ENCODE results near the gene NPSR1.
"Not testable (repeated sequence)": the region's sequence is repeated elsewhere in the genome, so short reads cannot be mapped to it uniquely, and the experiment has no call there.

NPSR1 gene

GRCh38 chr7:34657632-34658268, at the start of gene NPSR1:
Gene NPSR1 (plus strand): TSS chr7:34658218. CDS start chr7:34658413, 195 bp downstream.
- no peaks in the 10 kb centered on the region for H3K36me3 Mint-ChIP-seq (ENCODE audit: low read depth)
- H3K27me3 Mint-ChIP-seq (ENCODE audit: low read depth), result no peaks in the 10 kb centered on the region
- no peak within 1 kb of the TSS for H3K4me3 Mint-ChIP-seq
- no peaks in the 10 kb centered on the region for H3K9me3 Mint-ChIP-seq
- no peak within 1 kb of the TSS for H3K27ac Mint-ChIP-seq
- H3K4me1 Mint-ChIP-seq (ENCODE audit: low read depth), result no peaks in the 10 kb centered on the region

GRCh38 chr7:34612661-34613060, 45.4 kb upstream of the NPSR1 start:
- Mint-ChIP-seq H3K27ac (no peak overlapping the region), H3K9me3 (peaks cover 3% of the 10 kb centered on the region), H3K27me3 (ENCODE audit: low read depth) (no peaks in the 10 kb centered on the region), H3K36me3 (ENCODE audit: low read depth) (no peaks in the 10 kb centered on the region), H3K4me1 (ENCODE audit: low read depth) (no peaks in the 10 kb centered on the region), H3K4me3 (no peak overlapping the region)

- Mint-ChIP-seq H3K4me1 (ENCODE audit: low read depth) (no peaks in the 10 kb centered on the region), H3K36me3 (ENCODE audit: low read depth) (no peaks in the 10 kb centered on the region), H3K27me3 (ENCODE audit: low read depth) (no peaks in the 10 kb centered on the region), H3K4me3 (no peak overlapping the region), H3K27ac (no peak overlapping the region), H3K9me3 (no peaks in the 10 kb centered on the region)
Observed at GRCh38 chr7:34620425-34620824, 37.6 kb upstream of the NPSR1 start.

GRCh38 chr7:34622182-34622581, 35.8 kb upstream of the NPSR1 start:
- Mint-ChIP-seq H3K4me1 (ENCODE audit: low read depth) (no peaks in the 10 kb centered on the region), H3K36me3 (ENCODE audit: low read depth) (no peaks in the 10 kb centered on the region), H3K27me3 (ENCODE audit: low read depth) (no peaks in the 10 kb centered on the region), H3K9me3 (no peaks in the 10 kb centered on the region), H3K4me3 (no peak overlapping the region), H3K27ac (no peak overlapping the region)

GRCh38 chr7:34622771-34623250, 35.2 kb upstream of the NPSR1 start:
- no peaks in the 10 kb centered on the region for H3K4me1 Mint-ChIP-seq (ENCODE audit: low read depth)
- no peak overlapping the region for H3K4me3 Mint-ChIP-seq
- no peaks in the 10 kb centered on the region for H3K36me3 Mint-ChIP-seq (ENCODE audit: low read depth)
- no peaks in the 10 kb centered on the region for H3K9me3 Mint-ChIP-seq
- H3K27ac Mint-ChIP-seq, result no peak overlapping the region
- no peaks in the 10 kb centered on the region for H3K27me3 Mint-ChIP-seq (ENCODE audit: low read depth)

- not testable (repeated sequence) for H3K9me3 Mint-ChIP-seq; H3K4me1 Mint-ChIP-seq (ENCODE audit: low read depth); H3K27ac Mint-ChIP-seq; H3K4me3 Mint-ChIP-seq; H3K36me3 Mint-ChIP-seq (ENCODE audit: low read depth); H3K27me3 Mint-ChIP-seq (ENCODE audit: low read depth)
Observed at GRCh38 chr7:34628618-34629017, 29.4 kb upstream of the NPSR1 start.

- H3K4me3 Mint-ChIP-seq, result no peak overlapping the region
- H3K27me3 Mint-ChIP-seq (ENCODE audit: low read depth), result no peaks in the 10 kb centered on the region
- H3K4me1 Mint-ChIP-seq (ENCODE audit: low read depth), result no peaks in the 10 kb centered on the region
- H3K36me3 Mint-ChIP-seq (ENCODE audit: low read depth), result no peaks in the 10 kb centered on the region
- H3K9me3 Mint-ChIP-seq, result no peaks in the 10 kb centered on the region
- no peak overlapping the region for H3K27ac Mint-ChIP-seq
Observed at GRCh38 chr7:34652809-34653208, 5.2 kb upstream of the NPSR1 start.

GRCh38 chr7:34653787-34654186, 4.2 kb upstream of the NPSR1 start:
- no peak overlapping the region for H3K4me3 Mint-ChIP-seq
- no peak overlapping the region for H3K27ac Mint-ChIP-seq
- H3K9me3 Mint-ChIP-seq, result no peaks in the 10 kb centered on the region
- no peaks in the 10 kb centered on the region for H3K4me1 Mint-ChIP-seq (ENCODE audit: low read depth)
- H3K36me3 Mint-ChIP-seq (ENCODE audit: low read depth), result no peaks in the 10 kb centered on the region
- H3K27me3 Mint-ChIP-seq (ENCODE audit: low read depth), result no peaks in the 10 kb centered on the region

- H3K27me3 Mint-ChIP-seq (ENCODE audit: low read depth), result no peaks in the 10 kb centered on the region
- H3K9me3 Mint-ChIP-seq, result no peaks in the 10 kb centered on the region
- H3K4me3 Mint-ChIP-seq, result no peak overlapping the region
- no peak overlapping the region for H3K27ac Mint-ChIP-seq
- H3K4me1 Mint-ChIP-seq (ENCODE audit: low read depth), result no peaks in the 10 kb centered on the region
- no peaks in the 10 kb centered on the region for H3K36me3 Mint-ChIP-seq (ENCODE audit: low read depth)
Observed at GRCh38 chr7:34655384-34655783, 2.6 kb upstream of the NPSR1 start.

- Mint-ChIP-seq H3K36me3 (ENCODE audit: low read depth) (no peaks in the 10 kb centered on the region), H3K9me3 (no peaks in the 10 kb centered on the region), H3K27me3 (ENCODE audit: low read depth) (no peaks in the 10 kb centered on the region), H3K4me3 (no peak overlapping the region), H3K4me1 (ENCODE audit: low read depth) (no peaks in the 10 kb centered on the region), H3K27ac (no peak overlapping the region)
Observed at GRCh38 chr7:34656041-34656440, 2.0 kb upstream of the NPSR1 start.

- H3K36me3 Mint-ChIP-seq (ENCODE audit: low read depth), result no peaks in the 10 kb centered on the region
- H3K27me3 Mint-ChIP-seq (ENCODE audit: low read depth), result no peaks in the 10 kb centered on the region
- no peak overlapping the region for H3K4me3 Mint-ChIP-seq
- no peak overlapping the region for H3K27ac Mint-ChIP-seq
- H3K4me1 Mint-ChIP-seq (ENCODE audit: low read depth), result no peaks in the 10 kb centered on the region
- H3K9me3 Mint-ChIP-seq, result no peaks in the 10 kb centered on the region
Observed at GRCh38 chr7:34659472-34660075, 1.6 kb downstream of the NPSR1 start.

- Mint-ChIP-seq H3K4me1 (ENCODE audit: low read depth) (no peaks in the 10 kb centered on the region), H3K4me3 (no peak overlapping the region), H3K27me3 (ENCODE audit: low read depth) (no peaks in the 10 kb centered on the region), H3K27ac (no peak overlapping the region), H3K36me3 (ENCODE audit: low read depth) (no peaks in the 10 kb centered on the region), H3K9me3 (no peaks in the 10 kb centered on the region)
Observed at GRCh38 chr7:34662058-34662708, 4.2 kb downstream of the NPSR1 start.

GRCh38 chr7:34664755-34665154, 6.7 kb downstream of the NPSR1 start:
- Mint-ChIP-seq H3K27ac (no peak overlapping the region), H3K36me3 (ENCODE audit: low read depth) (no peaks in the 10 kb centered on the region), H3K4me3 (no peak overlapping the region), H3K9me3 (no peaks in the 10 kb centered on the region), H3K4me1 (ENCODE audit: low read depth) (no peaks in the 10 kb centered on the region), H3K27me3 (ENCODE audit: low read depth) (no peaks in the 10 kb centered on the region)

GRCh38 chr7:34672430-34672829, 14.4 kb downstream of the NPSR1 start:
- Mint-ChIP-seq H3K4me3 (no peak overlapping the region), H3K27ac (no peak overlapping the region), H3K4me1 (ENCODE audit: low read depth) (no peaks in the 10 kb centered on the region), H3K9me3 (no peaks in the 10 kb centered on the region), H3K36me3 (ENCODE audit: low read depth) (no peaks in the 10 kb centered on the region), H3K27me3 (ENCODE audit: low read depth) (no peaks in the 10 kb centered on the region)

GRCh38 chr7:34673066-34673465, 15.0 kb downstream of the NPSR1 start:
- Mint-ChIP-seq H3K4me1 (ENCODE audit: low read depth) (no peaks in the 10 kb centered on the region), H3K27ac (no peak overlapping the region), H3K36me3 (ENCODE audit: low read depth) (no peaks in the 10 kb centered on the region), H3K4me3 (no peak overlapping the region), H3K9me3 (no peaks in the 10 kb centered on the region), H3K27me3 (ENCODE audit: low read depth) (no peaks in the 10 kb centered on the region)

Data from T-helper 1 cell treated with Interleukin-12 subunit alpha and Interleukin-12 subunit beta and Interleukin-4 antibody, amounts not matched to agents 30 μg/mL and 1 μg/mL, for 36 hours (primary cell).